MM.1S (cell line): ENCODE results near the gene IQGAP2.

Source experiments
- CTCF ChIP-seq: fragments of 300-600 bp; sonication (generic); IDR thresholded peaks from 2 replicates; pipeline ENCODE4 v1.5.1; 2016; ENCODE audit warnings: antibody characterized with exemption, low read length, mixed read lengths
- EZH2 ChIP-seq: fragments of 300-600 bp; sonication (generic); optimal IDR thresholded peaks from 2 replicates; pipeline ENCODE3; 2017; ENCODE audit warnings: low read depth, mild to moderate bottlenecking, antibody characterized with exemption, low read length, mixed read lengths
- EZH2phosphoT487 ChIP-seq: fragments of 300-600 bp; sonication (generic); IDR thresholded peaks from 2 replicates; pipeline ENCODE4 v1.6.1; 2018; ENCODE audit warnings: antibody characterized with exemption, low read length

DNA sequence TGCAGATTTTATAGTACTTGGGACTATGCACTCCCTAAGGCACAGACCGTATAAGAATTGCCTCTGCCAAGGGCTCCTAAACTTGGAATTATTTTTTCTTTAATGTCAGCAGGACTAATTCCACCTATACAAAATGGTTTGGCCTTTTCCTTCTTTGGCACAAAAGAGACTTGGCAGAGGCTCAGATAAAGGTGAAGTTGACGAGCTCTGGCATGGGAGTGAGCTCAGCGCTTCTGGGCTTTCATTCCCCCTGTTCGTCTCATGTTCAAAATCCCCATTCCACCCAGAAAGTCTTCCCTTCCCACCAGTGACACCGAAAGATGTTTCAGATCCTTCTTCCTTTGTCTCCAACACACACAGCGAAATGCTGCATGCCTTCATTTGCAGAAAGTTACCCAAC, 158.9 kb downstream of the IQGAP2 start:
- no peak for TF ChIP-seq EZH2
- no peak for TF ChIP-seq CTCF
- TF ChIP-seq EZH2phosphoT487, result no peak
